HG02870 (cell line): ENCODE measurements around the gene RASGRP2.

Experiments used
- ATAC-seq: cut with Tn5 transposase; IDR thresholded peaks from one replicate; pipeline ENCODE4 v1.9.1; 2021; ENCODE audit warnings: mild to moderate bottlenecking, moderate library complexity; ENCODE audit not compliant: unreplicated experiment

Gene RASGRP2

DNA sequence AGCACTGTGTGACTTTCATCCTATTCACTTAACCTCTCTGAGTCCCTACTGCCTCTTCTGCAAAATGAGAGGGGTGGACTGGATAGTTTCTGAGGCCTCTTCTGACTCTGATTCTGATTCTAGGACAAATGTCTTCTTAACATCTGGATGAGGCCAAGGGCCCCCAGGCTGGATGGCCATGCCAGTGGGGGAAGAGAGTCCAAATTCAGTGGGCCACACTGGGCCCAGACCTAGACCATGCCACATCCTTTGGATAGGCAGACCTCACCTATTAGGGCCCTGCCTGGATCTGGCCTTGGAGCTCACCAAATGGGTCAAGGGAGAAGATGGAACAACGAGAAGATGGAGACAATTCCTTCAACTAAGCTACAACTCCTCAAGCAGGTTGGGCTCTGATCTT is 45.5 kb downstream of the RASGRP2 start:
- no peak for ATAC-seq

DNA sequence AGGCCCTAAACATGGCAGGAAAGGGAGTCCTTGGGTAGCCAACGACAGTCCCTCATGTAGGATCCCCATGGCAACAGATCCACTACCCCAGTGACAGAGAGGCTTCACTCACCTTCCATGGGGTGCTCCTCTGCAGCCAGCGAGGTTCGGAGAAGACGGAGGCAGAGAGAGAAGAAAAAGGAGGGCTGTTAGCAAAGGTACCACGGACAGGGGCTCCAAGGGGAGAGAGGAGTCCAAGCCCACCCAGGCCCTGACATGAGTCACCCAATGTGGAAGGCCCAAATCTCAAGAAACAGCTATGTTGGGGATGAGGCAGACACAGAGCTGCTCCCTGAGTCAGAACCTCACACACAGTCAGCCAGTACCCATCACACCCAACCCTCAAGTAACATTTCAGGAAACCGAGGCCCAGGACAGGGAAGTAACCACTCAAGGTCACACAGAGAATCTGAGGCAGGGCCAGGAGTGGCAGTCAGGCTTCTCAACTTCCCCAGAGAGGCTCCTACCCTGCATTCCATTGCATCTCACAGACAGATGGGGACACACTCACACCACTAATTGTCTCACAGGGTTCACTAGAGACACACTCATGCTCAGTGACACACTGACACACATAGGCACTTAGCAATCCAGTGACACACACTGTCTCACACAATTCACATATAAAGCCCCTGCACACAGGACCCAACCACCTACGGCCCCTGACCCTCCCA is 46.1 kb downstream of the RASGRP2 start:
- no peak for ATAC-seq

DNA sequence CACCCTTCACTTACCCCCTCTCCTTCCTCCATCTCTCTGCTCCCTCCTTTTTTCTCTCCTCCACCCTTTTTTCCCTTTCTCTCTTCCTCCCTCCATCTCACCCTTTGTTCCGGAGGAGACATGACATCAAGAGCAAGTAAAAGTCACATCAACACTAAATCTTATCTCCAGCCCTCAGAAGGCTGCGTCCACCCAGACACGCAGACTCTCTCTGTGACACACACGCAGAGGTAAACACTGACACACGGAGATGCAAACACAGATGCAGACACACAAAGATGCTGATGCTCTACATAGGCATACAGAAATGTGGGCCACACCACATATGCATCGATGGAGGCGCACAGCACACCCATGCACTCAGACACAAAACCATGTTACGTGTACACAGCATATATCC is 47.9 kb downstream of the RASGRP2 start:
- no peak for ATAC-seq

DNA sequence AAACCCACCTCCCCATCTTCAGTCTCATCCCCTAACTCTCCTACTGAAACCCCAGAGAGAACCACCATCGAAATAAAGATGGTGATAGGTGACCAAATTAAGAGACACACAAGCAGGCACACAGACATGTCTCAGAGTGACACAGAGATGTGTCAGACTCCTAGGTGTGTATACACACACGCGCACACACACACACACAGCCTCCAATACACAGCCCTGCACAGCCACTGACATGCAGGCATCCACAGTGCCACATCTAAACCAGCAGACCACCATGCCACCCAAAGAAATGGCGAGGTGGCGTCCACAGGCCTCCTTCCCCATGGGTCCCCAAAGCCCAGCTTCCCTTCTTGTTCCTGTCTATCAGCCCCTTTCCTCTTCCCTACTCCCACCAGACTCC is 48.4 kb downstream of the RASGRP2 start:
- no peak for ATAC-seq

DNA sequence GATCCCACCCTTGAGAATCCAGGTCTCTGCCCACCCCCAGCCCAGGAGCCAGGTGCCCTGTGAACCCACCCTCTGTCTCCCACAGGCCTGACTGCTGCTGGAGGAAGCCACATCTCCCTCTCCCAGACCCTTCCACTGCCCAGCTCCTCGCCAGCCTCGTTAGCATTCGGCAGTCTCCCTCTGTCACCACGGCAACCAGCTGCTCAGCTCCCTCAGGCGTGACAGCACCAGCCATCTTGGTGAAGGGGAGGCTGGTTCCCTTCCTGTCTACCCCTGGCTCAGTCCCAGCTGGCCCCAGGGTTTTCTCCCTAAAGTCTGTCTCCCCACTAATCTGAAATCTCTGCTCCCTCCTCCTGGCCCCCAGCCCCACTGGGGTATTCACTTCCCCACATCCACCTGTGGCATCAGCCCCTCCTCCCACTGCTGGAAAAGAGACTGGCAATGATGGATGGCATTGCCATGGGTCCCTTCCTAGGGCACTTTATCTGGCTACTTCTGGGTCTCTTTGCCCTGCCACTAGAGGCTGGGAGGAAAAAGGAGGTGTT is 49.0 kb downstream of the RASGRP2 start:
- ATAC-seq: no peak

DNA sequence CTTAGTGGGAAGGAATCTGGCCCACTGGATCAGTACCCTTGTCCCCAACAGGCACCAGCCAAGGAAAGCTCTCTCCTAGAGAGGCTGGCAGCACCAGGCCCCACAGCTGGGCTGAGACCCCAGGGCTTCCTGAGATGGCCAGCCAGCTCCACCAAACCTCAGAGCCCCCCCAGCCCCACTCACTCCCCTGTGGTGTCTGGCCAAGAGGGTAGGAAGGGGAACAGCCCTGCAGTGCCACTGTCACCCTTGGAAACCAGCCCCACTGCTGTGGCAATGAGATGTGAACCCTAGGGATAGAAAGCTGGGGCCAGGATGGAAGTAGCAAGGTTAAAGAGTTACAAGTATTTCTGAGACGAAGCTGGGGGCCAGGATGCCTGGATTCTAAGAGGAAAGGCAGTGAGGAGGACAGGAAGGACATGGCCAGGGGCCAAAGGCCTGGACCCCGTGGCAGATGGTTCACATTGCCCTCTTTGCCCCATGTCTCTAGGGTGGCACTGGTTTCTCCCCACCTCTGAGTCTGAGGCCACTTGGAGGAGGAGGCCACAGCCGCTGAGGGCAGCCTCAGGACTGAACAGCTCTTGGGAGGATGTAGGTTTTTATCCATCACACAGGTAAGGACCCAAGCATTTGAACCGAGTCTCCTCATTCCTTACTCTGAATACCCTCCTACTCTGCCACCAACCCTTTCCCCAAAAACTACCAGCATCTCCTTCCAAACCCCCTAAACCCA is 49.8 kb downstream of the RASGRP2 start:
- no peak for ATAC-seq

DNA sequence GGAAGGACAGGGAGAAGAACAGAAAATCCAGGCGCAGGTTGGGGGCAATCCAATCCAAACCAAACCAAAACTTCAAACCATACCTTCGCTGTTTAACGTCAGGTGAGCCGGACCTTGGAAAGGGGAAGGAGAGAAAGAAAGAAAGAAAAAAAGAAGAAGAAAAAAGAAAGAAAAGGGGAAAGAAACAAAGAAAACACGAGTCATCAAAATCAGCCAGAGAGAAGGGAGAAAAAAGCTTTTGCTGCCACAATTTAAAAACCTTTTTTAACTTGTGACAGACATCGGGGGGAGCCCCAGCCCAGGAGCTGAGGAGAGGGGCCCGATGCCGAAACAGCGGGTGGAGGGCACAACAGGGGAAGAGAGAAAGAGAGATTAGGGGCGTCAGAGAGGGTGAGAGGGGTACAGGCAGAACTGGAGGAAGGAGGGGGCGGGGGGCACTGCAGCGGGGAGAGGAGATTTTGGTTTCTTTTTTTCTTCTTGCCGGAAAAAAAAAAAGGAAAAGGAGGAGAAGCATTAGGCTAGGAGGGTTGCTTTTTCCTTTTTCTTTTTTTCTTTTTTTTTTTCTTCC is 51.1 kb downstream of the RASGRP2 start:
- no peak for ATAC-seq

DNA sequence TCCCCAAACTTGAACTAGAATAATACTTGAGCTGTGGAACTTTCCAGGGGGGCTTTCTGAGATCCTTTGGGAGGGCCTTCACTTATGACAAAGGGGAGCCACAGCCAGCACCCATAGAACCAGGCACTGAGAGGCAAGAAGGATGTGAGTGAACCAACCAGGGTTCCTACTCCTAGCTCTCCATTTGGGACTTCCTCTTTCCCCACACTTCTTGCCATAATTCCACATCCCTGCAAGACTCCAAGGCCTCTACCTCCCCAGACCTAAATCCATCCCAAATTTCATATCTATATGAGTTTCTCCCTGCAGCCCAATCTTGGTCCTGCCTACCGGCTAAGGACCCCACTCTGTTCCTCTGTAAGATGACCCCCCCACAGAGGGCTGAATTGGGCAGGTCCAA is 52.4 kb downstream of the RASGRP2 start:
- no peak for ATAC-seq

DNA sequence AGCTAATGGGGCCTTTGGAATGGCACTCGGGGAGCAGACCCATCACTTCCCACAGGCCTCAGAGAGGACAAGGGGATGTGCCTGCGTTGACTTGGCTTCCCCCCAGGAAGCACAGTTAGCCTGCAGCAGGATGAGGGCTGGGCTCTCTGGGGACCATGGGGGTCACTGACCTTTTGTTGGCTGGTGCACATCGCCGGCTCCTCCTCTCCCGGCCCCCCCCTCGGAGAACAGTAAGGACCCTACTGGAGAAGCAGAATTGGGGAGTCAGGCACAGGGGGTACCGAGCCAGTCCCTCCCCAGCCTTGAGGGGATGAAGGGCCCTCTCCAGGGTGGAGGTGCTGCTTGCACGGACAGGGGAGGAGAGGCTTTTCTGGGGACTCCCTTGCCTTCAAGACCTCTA is 53.7 kb downstream of the RASGRP2 start:
- ATAC-seq: no peak

DNA sequence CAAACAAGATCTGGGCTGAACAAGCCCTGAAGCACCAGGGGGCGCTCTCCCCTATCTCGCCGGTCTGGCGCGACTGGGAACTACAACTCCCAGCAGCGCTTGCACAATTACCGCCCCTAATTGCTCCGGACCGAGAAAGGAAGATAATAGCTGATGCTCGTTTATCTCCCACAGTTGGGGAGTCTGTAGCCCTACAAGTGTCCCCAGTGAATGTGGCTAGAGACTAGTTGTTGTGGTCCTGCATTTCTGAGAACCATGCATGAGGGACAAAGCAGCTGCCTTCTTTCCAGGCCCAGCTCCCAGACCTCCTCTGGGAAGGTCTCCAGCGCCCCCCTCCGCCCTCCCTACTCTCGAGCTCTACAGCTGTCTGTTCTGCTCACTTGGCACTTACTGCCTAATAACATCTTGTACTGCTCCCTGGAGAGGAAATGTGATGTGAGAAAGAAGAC is 55.4 kb downstream of the RASGRP2 start:
- ATAC-seq: peak; percentile 78

DNA sequence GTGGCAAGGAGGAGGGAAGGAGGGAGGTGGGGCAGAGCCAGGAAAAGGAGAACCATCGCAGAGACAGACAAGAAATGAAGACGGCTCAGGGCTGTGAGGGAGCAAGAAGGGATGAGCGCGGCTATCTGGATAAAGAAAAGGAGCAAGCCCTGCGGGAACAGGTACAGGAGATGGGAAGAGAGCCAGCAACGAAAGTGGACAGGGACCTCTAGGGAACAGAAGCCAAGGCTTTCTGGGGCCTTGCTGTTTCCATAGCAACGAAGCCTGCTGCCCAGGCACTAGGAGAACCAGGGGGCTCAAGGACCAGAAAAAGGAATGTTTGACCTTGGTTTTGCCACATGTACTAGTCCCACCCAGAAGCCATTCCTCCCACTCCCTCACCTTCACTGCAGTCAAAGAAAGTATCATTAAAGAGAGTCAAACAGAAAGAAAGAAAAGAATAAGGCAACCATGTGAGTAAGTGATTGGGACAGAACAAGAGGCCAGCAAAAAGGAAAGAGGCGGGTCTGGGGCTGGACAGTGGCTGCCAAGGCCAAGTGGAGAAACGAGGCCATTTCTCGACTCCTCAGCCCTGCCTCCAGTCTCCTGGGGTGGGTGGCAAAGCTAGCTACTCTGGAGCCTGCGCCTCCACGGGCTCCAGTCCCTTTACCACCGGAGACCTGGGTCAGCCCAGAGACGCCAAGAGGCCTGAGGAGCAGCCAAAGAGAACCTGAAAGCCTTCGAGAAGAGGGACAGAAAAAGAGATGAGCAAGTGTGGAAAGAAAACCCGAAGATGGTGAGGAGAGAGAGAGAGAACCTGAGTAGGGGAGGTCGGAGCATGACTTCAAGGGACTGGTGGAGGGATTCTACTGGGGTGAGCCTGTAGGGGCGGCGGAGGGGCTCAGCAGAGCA is 56.1 kb downstream of the RASGRP2 start:
- no peak for ATAC-seq

DNA sequence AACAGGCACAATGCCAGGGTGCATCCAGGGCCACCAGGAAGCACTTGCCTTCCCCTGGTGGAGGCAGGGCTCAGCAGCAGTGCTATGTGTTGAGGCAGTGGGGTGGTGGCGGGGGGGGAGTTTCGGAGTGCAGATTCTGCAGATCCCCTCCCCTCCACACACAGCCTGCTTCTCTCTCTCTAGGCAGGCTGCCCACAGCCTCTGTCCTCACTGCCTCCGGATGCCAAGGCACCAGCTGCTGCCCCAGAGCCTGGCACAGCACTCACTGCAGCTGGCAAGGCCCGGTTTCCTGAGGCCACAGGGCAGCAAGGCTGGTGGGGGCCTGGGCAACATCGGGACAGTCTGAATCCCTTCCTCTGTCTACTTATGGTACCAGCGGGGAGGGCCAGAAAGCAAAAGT is 56.7 kb downstream of the RASGRP2 start:
- no peak for ATAC-seq

DNA sequence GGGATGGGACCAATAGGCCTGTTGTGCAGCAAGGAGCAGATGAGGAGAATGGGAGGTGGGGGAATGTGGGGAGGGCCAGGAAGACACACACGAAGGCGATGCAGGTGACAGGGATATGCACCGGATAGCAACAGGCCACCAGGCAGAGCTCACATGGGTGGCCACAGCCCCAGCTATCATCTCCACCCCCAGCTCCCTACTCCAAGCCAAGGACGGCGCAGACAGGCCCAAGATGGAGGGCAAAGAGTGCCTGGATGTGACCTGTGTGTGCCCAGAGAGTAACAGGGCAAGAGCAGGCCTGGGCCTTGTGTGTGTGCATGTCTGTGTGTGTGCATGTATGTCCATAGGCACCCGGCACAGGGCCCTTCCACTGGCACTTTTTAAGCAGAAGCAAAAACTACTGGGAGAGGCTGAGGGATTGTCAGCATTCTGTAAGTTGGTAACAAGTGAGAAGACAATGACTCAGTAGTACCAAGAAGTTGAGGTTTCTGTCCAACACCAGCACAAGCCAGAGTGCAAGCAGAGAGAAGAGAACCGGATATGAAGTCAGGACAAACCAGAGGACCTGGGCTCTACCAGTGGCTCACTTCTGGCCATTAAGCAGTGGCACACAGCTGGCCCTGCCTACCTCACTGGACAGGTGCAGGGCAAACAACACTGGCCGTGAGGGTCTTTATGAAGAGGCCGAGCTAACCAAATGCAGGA is 57.3 kb downstream of the RASGRP2 start:
- no peak for ATAC-seq

DNA sequence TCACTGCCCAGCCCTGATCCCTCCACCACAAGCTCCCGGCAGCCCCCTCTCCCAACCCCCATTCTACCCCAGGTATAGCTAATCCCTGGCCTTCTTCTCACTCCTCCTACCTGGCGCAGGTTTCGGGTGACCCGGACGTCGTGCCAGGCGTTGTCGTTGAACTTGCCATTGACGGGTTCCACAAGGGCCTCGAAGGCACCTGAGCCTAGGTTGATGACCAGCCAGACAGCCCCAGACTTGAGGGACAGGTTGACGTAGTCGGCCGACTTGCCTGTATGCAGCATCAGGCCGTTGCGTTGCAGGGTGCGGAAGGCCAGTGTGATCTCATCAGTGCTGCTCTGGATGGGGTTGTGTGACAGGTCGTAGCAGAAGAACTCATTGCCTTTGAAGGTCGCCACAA is 58.4 kb downstream of the RASGRP2 start:
- ATAC-seq: no peak

DNA sequence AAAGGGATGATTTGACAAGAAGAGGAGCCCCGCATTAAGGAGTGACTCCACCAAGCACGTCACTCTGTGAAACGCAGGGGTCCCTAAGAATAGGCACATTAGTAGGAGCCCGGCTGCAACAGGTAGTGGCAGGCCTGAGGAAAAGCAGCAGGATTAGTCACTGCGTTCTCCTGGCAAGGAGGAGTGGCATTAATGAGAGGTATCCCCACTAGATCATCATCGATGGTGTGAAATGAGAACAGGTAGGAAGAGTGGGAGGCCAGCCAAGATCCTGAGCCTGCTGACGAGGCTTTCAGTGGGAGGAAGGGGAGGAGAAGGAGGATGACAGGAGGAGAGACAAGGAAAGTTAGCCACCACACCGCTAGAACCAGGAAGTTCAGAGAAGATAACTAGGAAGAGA is 59.6 kb downstream of the RASGRP2 start:
- no peak for ATAC-seq

DNA sequence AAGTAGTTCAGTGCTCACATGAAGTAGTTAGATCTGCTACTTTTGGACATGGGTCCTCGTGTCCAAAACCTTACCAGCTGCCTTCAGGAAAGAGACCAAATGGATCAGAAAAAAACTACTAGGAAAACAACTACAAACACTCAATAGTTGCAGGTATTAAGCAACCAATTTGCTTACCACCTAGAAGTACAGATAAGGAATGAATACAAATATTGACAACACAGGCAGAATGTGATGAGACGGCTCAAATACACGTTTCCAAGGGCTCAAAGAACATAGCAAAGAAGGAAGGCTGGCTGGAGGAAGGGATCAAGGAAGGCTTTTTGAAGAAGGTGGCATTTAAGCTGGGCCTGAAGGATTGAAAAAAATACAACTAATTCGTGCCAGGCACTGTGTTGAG is 62.8 kb downstream of the RASGRP2 start:
- ATAC-seq: no peak

DNA sequence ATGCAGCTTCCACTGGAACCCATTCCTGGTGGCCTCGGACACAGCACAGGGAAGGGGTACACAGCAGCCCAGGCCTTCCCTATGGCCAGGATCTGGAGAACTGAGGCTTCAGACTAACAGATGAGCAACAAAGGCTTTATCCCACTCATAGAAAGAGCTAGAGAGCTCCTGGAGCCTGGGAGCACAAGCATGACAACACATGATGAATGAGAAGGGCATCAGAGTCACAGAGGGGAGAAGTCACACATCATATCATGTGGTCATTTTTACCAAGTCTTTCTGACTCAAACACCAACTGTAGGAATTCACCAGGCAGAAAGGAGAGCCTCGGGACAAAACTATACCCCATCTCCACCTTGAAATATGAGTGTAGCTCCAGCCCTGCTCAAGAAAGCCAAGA is 64.1 kb downstream of the RASGRP2 start:
- no peak for ATAC-seq

DNA sequence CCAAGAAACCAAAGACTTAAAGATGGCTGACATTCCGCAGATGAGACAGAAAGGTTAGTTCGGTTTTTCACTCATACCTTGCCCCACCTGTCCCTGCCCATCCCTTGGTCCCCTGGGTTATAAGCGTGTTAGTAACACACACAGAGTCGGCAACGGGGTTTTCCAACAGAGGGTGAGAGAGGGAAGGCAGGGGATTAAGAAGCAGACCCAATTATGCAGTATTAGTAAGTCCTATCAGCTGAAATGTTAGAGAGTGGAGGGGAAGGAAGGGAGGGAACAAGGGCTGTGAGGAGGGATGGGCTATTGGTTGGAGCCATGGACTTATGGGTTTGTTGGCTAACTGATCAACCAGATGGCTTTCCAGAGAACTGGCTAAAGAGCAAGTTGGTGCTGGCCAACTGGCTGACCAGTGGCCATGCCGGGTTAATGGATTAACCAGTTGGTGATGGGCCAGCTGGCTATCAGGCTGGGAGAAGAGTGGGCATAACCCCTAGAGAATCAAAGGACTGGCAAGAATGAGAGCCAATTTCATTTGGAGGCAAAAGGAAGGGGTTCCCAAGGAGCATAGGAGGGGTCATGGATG is 66.4 kb downstream of the RASGRP2 start:
- no peak for ATAC-seq
